Activated T-helper 1 cell treated with anti-CD3 and anti-CD28 coated beads, Interleukin-2, amount 50 U/mL, for 16 hours (primary cell): Measurements from ENCODE around the gene ZNF267.
"Not testable (repeated sequence)": the region's sequence is repeated elsewhere in the genome, so short reads cannot be mapped to it uniquely, and the experiment has no call there.

Experiments used
- DNase-seq, 2 donors: peaks; one replicate each; pipeline ENCODE4 v3.0.0-alpha.2; 2020; ENCODE audit warnings: low read depth in 1 of 2, low spot score in 1 of 2

Gene ZNF267

GRCh38 chr16:31873556-31874365 lies at the start of gene ZNF267:
Gene ZNF267 (plus strand): TSS chr16:31873807. CDS start chr16:31873967, 160 bp downstream.
- peak; percentile 81 to 90 for DNase-seq

- no peak for DNase-seq
These were observed 40.6 kb upstream of the ZNF267 start for GRCh38 chr16:31833047-31833446.

- DNase-seq: not testable (repeated sequence)
These were observed 37.2 kb upstream of the ZNF267 start for GRCh38 chr16:31836396-31836795.

GRCh38 chr16:31842864-31843263 lies 30.7 kb upstream of the ZNF267 start:
- DNase-seq: no peak

GRCh38 chr16:31848572-31848971 lies 25.0 kb upstream of the ZNF267 start:
- DNase-seq: not testable (repeated sequence)

- DNase-seq: no peak
These were observed 20.3 kb upstream of the ZNF267 start for GRCh38 chr16:31853291-31853690.

GRCh38 chr16:31860508-31860907 lies 13.1 kb upstream of the ZNF267 start:
- no peak for DNase-seq

- no peak for DNase-seq
These were observed 12.2 kb upstream of the ZNF267 start for GRCh38 chr16:31861455-31861854.

- DNase-seq: no peak
These were observed 10.8 kb upstream of the ZNF267 start for GRCh38 chr16:31862761-31863160.

GRCh38 chr16:31868164-31868563 lies 5.4 kb upstream of the ZNF267 start:
- no peak for DNase-seq

GRCh38 chr16:31868691-31869167 lies 4.9 kb upstream of the ZNF267 start:
- peak; percentile 69 for DNase-seq

GRCh38 chr16:31869511-31870201 lies 4.0 kb upstream of the ZNF267 start:
- peak in 1 of 2 donors; percentile 59 for DNase-seq

GRCh38 chr16:31870809-31871208 lies 2.8 kb upstream of the ZNF267 start:
- DNase-seq: no peak

- DNase-seq: no peak
These were observed 2.1 kb upstream of the ZNF267 start for GRCh38 chr16:31871510-31871909.

- no peak for DNase-seq
These were observed 1.4 kb upstream of the ZNF267 start for GRCh38 chr16:31872201-31872600.

GRCh38 chr16:31874366-31875111 lies 932 bp downstream of the ZNF267 start:
- DNase-seq: no peak

- DNase-seq: no peak
These were observed 1.7 kb downstream of the ZNF267 start for GRCh38 chr16:31875112-31875803.

- no peak for DNase-seq
These were observed 2.4 kb downstream of the ZNF267 start for GRCh38 chr16:31875928-31876547.

GRCh38 chr16:31876951-31877828 lies 3.6 kb downstream of the ZNF267 start:
- DNase-seq: no peak
